ENCODE data around the gene ZNF234.
A peak's percentile ranks its signal among the peaks of the same experiment; 100 is the strongest.

Gene ZNF234

GRCh38 chr19:44176590-44176989, 35.2 kb downstream of the ZNF234 start:
- H3K9ac ChIP-seq (ENCODE audit: low read length): no peak overlapping the region
- no peak overlapping the region for H3K27ac ChIP-seq (ENCODE audit: low read length, poor library complexity, severe bottlenecking)
- 91% methylated on average over 3 of the region's 3 CpGs for WGBS
- H2BK120ac ChIP-seq (ENCODE audit: low read depth, low read length): no peak overlapping the region
- H4K91ac ChIP-seq (ENCODE audit: low read length): no peak overlapping the region
- H3K9me3 ChIP-seq (ENCODE audit: control insufficient read depth, low read length): peaks cover 90% of the 10 kb centered on the region
- H3K23ac ChIP-seq (ENCODE audit: low read length in 2 of 2): no peak overlapping the region
- H3K4me3 ChIP-seq (ENCODE audit: insufficient read depth in 1 of 2, low read depth in 1 of 2, low read length in 2 of 2): peak overlapping the region in 1 of 2 experiments; percentile 54
- no peak overlapping the region for H4K8ac ChIP-seq (ENCODE audit: low read length)
- no peak overlapping the region for H3K4ac ChIP-seq (ENCODE audit: low read depth in 1 of 2, low read length in 2 of 2)
- no peaks in the 10 kb centered on the region for H3K4me1 ChIP-seq (ENCODE audit: control insufficient read depth, insufficient read depth, low read depth, low read length)
- H3K27me3 ChIP-seq (ENCODE audit: control insufficient read depth in 1 of 2, insufficient read depth in 1 of 2, low read length in 2 of 2): no peaks in the 10 kb centered on the region
- H2BK15ac ChIP-seq (ENCODE audit: low read depth, poor library complexity, severe bottlenecking): no peak overlapping the region
- no peak overlapping the region for H3K4me2 ChIP-seq (ENCODE audit: low read length, poor library complexity, severe bottlenecking)
- no peak overlapping the region for H3K18ac ChIP-seq (ENCODE audit: low read depth in 1 of 2, low read length in 2 of 2)
- peaks cover 4% of the 10 kb centered on the region for H3K79me1 ChIP-seq (replicated peaks; ENCODE audit: low read length, poor library complexity, severe bottlenecking)
- no peak overlapping the region for H3K14ac ChIP-seq (ENCODE audit: low read length in 2 of 2)
- no peak overlapping the region for H2BK12ac ChIP-seq (ENCODE audit: low read length in 2 of 2)
- H2AK5ac ChIP-seq (ENCODE audit: low read length, severe bottlenecking): no peak overlapping the region
- H2BK5ac ChIP-seq (ENCODE audit: low read depth, low read length, poor library complexity, severe bottlenecking): no peak overlapping the region
- peak; percentile 5 for DNase-seq
- H3K36me3 ChIP-seq (ENCODE audit: control insufficient read depth in 1 of 2, insufficient read depth in 2 of 2, low read depth in 1 of 2, low read length in 2 of 2): peaks cover 29 to 61% of the 10 kb centered on the region in 2 experiments
- H2AFZ ChIP-seq (ENCODE audit: low read depth, low read length): no peak overlapping the region

DNA sequence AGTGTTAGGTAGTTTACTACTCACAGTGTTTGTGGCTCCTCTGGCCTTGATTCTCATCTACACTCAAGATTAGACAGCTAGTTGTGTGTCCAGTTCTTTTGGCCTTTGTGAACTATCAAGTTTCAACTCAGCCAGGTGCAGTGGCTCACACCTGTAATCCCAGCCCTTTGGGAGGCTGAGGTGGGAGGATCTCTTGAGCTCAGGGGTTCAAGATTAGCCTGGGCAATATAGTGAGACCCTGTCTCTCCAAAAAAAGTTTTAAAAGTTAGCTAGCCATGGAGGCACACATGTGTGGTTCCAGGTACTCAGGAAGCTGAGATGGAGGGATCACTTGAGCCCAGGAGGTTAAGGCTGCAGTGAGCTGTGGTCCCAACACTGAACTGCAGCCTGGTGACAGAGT, 39.6 kb downstream of the ZNF234 start:
- Histone ChIP-seq H3K23ac (ENCODE audit: low read length in 2 of 2) (no peak overlapping the region), H4K91ac (ENCODE audit: low read length) (no peak overlapping the region), H3K4me1 (ENCODE audit: control insufficient read depth, insufficient read depth, low read depth, low read length) (no peaks in the 10 kb centered on the region), H3K27ac (ENCODE audit: low read length, poor library complexity, severe bottlenecking) (no peak overlapping the region), H3K18ac (ENCODE audit: low read depth in 1 of 2, low read length in 2 of 2) (no peak overlapping the region), H2BK15ac (ENCODE audit: low read depth, poor library complexity, severe bottlenecking) (no peak overlapping the region), H2BK120ac (ENCODE audit: low read depth, low read length) (no peak overlapping the region), H3K14ac (ENCODE audit: low read length in 2 of 2) (no peak overlapping the region), H2BK5ac (ENCODE audit: low read depth, low read length, poor library complexity, severe bottlenecking) (no peak overlapping the region), H4K8ac (ENCODE audit: low read length) (no peak overlapping the region), H3K4ac (ENCODE audit: low read depth in 1 of 2, low read length in 2 of 2) (no peak overlapping the region), H3K9me3 (ENCODE audit: control insufficient read depth, low read length) (peaks cover 68% of the 10 kb centered on the region), H3K36me3 (ENCODE audit: control insufficient read depth in 1 of 2, insufficient read depth in 2 of 2, low read depth in 1 of 2, low read length in 2 of 2) (peaks cover 12 to 17% of the 10 kb centered on the region in 2 experiments), H3K4me2 (ENCODE audit: low read length, poor library complexity, severe bottlenecking) (no peak overlapping the region), H2AFZ (ENCODE audit: low read depth, low read length) (no peak overlapping the region), H3K4me3 (ENCODE audit: insufficient read depth in 1 of 2, low read depth in 1 of 2, low read length in 2 of 2) (no peak overlapping the region), H3K79me1 (replicated peaks; ENCODE audit: low read length, poor library complexity, severe bottlenecking) (no peaks in the 10 kb centered on the region), H2AK5ac (ENCODE audit: low read length, severe bottlenecking) (no peak overlapping the region), H3K27me3 (ENCODE audit: control insufficient read depth in 1 of 2, insufficient read depth in 1 of 2, low read length in 2 of 2) (no peaks in the 10 kb centered on the region), H3K9ac (ENCODE audit: low read length) (no peak overlapping the region), H2BK12ac (ENCODE audit: low read length in 2 of 2) (no peak overlapping the region)
- DNase-seq: no peak

DNA sequence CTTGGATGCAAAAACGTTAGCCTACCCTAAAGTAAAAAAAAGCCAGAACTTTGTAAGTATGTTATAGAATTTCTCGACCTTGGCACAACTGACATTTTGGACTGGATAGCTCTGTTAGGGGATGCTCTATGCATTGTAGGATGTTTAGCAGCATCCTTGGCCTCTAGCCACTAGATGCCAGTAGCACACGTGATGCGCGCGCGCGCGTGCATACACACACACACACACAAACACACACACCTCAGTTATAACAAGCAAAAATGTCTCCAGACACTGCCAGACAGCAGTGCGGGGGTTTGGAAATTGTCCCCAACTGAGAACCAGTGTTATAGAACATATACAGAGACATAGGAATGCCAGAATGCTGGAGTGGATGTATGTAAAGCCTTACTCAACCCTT, 40.8 kb downstream of the ZNF234 start:
- Histone ChIP-seq H3K27ac (ENCODE audit: low read length, poor library complexity, severe bottlenecking) (no peak overlapping the region), H2BK5ac (ENCODE audit: low read depth, low read length, poor library complexity, severe bottlenecking) (no peak overlapping the region), H2BK120ac (ENCODE audit: low read depth, low read length) (no peak overlapping the region), H3K4me3 (ENCODE audit: insufficient read depth in 1 of 2, low read depth in 1 of 2, low read length in 2 of 2) (peak overlapping the region in 1 of 2 experiments; percentile 28), H3K18ac (ENCODE audit: low read depth in 1 of 2, low read length in 2 of 2) (no peak overlapping the region), H3K27me3 (ENCODE audit: control insufficient read depth in 1 of 2, insufficient read depth in 1 of 2, low read length in 2 of 2) (no peaks in the 10 kb centered on the region), H3K79me1 (replicated peaks; ENCODE audit: low read length, poor library complexity, severe bottlenecking) (no peaks in the 10 kb centered on the region), H2BK12ac (ENCODE audit: low read length in 2 of 2) (no peak overlapping the region), H3K4ac (ENCODE audit: low read depth in 1 of 2, low read length in 2 of 2) (no peak overlapping the region), H3K4me1 (ENCODE audit: control insufficient read depth, insufficient read depth, low read depth, low read length) (no peaks in the 10 kb centered on the region), H3K14ac (ENCODE audit: low read length in 2 of 2) (no peak overlapping the region), H2AK5ac (ENCODE audit: low read length, severe bottlenecking) (no peak overlapping the region), H3K4me2 (ENCODE audit: low read length, poor library complexity, severe bottlenecking) (no peak overlapping the region), H3K23ac (ENCODE audit: low read length in 2 of 2) (no peak overlapping the region), H3K9me3 (ENCODE audit: control insufficient read depth, low read length) (peaks cover 56% of the 10 kb centered on the region), H3K9ac (ENCODE audit: low read length) (no peak overlapping the region), H4K8ac (ENCODE audit: low read length) (no peak overlapping the region), H3K36me3 (ENCODE audit: control insufficient read depth in 1 of 2, insufficient read depth in 2 of 2, low read depth in 1 of 2, low read length in 2 of 2) (peaks cover under 1 to 6% of the 10 kb centered on the region in 2 experiments), H4K91ac (ENCODE audit: low read length) (no peak overlapping the region), H2AFZ (ENCODE audit: low read depth, low read length) (no peak overlapping the region), H2BK15ac (ENCODE audit: low read depth, poor library complexity, severe bottlenecking) (no peak overlapping the region)
- DNase-seq: no peak
- WGBS: 98% methylated on average over 8 of the region's 10 CpGs

GRCh38 chr19:44190020-44190419, 48.7 kb downstream of the ZNF234 start:
- H2BK15ac ChIP-seq (ENCODE audit: low read depth, poor library complexity, severe bottlenecking): no peak overlapping the region
- H4K8ac ChIP-seq (ENCODE audit: low read length): no peak overlapping the region
- no peak overlapping the region for H2BK120ac ChIP-seq (ENCODE audit: low read depth, low read length)
- no peak overlapping the region for H3K9ac ChIP-seq (ENCODE audit: low read length)
- H3K23ac ChIP-seq (ENCODE audit: low read length in 2 of 2): no peak overlapping the region
- H3K9me3 ChIP-seq (ENCODE audit: control insufficient read depth, low read length): peaks cover 39% of the 10 kb centered on the region
- 100% methylated on average over 6 of the region's 6 CpGs for WGBS
- H3K4me3 ChIP-seq (ENCODE audit: insufficient read depth in 1 of 2, low read depth in 1 of 2, low read length in 2 of 2): no peak overlapping the region
- no peak overlapping the region for H3K4me2 ChIP-seq (ENCODE audit: low read length, poor library complexity, severe bottlenecking)
- no peak overlapping the region for H2BK5ac ChIP-seq (ENCODE audit: low read depth, low read length, poor library complexity, severe bottlenecking)
- H3K18ac ChIP-seq (ENCODE audit: low read depth in 1 of 2, low read length in 2 of 2): no peak overlapping the region
- H2AK5ac ChIP-seq (ENCODE audit: low read length, severe bottlenecking): no peak overlapping the region
- H3K27me3 ChIP-seq (ENCODE audit: control insufficient read depth in 1 of 2, insufficient read depth in 1 of 2, low read length in 2 of 2): no peaks in the 10 kb centered on the region
- H2AFZ ChIP-seq (ENCODE audit: low read depth, low read length): no peak overlapping the region
- H3K79me1 ChIP-seq (replicated peaks; ENCODE audit: low read length, poor library complexity, severe bottlenecking): no peaks in the 10 kb centered on the region
- no peak overlapping the region for H4K91ac ChIP-seq (ENCODE audit: low read length)
- H3K36me3 ChIP-seq (ENCODE audit: control insufficient read depth in 1 of 2, insufficient read depth in 2 of 2, low read depth in 1 of 2, low read length in 2 of 2): no peaks in the 10 kb centered on the region
- H3K27ac ChIP-seq (ENCODE audit: low read length, poor library complexity, severe bottlenecking): no peak overlapping the region
- H2BK12ac ChIP-seq (ENCODE audit: low read length in 2 of 2): no peak overlapping the region
- H3K4me1 ChIP-seq (ENCODE audit: control insufficient read depth, insufficient read depth, low read depth, low read length): no peaks in the 10 kb centered on the region
- H3K4ac ChIP-seq (ENCODE audit: low read depth in 1 of 2, low read length in 2 of 2): no peak overlapping the region
- no peak for DNase-seq
- no peak overlapping the region for H3K14ac ChIP-seq (ENCODE audit: low read length in 2 of 2)
